HG02943 (cell line): ENCODE results near the gene FAM3B.

Source experiments
- ATAC-seq: cut with Tn5 transposase; IDR thresholded peaks from one replicate; pipeline ENCODE4 v1.9.1; 2021; ENCODE audit warnings: mild to moderate bottlenecking, low read depth, moderate library complexity; ENCODE audit not compliant: unreplicated experiment

FAM3B gene

GRCh38 chr21:41388259-41388658 lies 71.7 kb downstream of the FAM3B start:
- ATAC-seq, result no peak

GRCh38 chr21:41390043-41390639 lies 73.5 kb downstream of the FAM3B start:
- no peak for ATAC-seq

- no peak for ATAC-seq
Observed at GRCh38 chr21:41393876-41394465, 77.4 kb downstream of the FAM3B start.

GRCh38 chr21:41396558-41397075 lies 80.0 kb downstream of the FAM3B start:
- ATAC-seq, result no peak

GRCh38 chr21:41397471-41397891 lies 80.9 kb downstream of the FAM3B start:
- ATAC-seq, result no peak

- no peak for ATAC-seq
Observed at GRCh38 chr21:41398251-41398650, 81.7 kb downstream of the FAM3B start.

- no peak for ATAC-seq
Observed at GRCh38 chr21:41398831-41399230, 82.2 kb downstream of the FAM3B start.

GRCh38 chr21:41399246-41399800 lies 82.7 kb downstream of the FAM3B start:
- ATAC-seq, result no peak

- ATAC-seq, result no peak
Observed at GRCh38 chr21:41402231-41402630, 85.6 kb downstream of the FAM3B start.

- ATAC-seq, result no peak
Observed at GRCh38 chr21:41402796-41403195, 86.2 kb downstream of the FAM3B start.

- ATAC-seq, result no peak
Observed at GRCh38 chr21:41403331-41403730, 86.7 kb downstream of the FAM3B start.

GRCh38 chr21:41403966-41404365 lies 87.4 kb downstream of the FAM3B start:
- ATAC-seq, result no peak

- ATAC-seq, result no peak
Observed at GRCh38 chr21:41405321-41405720, 88.7 kb downstream of the FAM3B start.

- ATAC-seq, result no peak
Observed at GRCh38 chr21:41406340-41406739, 89.7 kb downstream of the FAM3B start.
